AG09309 (cell line): ENCODE measurements around the gene RNASE9.

Source experiments
- DNase-seq: peaks from one replicate; pipeline ENCODE4 v3.0.0-alpha.2; 2010; ENCODE audit warnings: low read depth
- H3K4me3 ChIP-seq: 2 replicates; pipeline ENCODE4 v1.5.1; 2011; ENCODE audit warnings: mild to moderate bottlenecking, low read depth, low read length, moderate library complexity; ENCODE audit not compliant: control insufficient read depth
- CTCF ChIP-seq: IDR thresholded peaks from 2 replicates; pipeline ENCODE4 v1.5.1; 2011; ENCODE audit warnings: mild to moderate bottlenecking, low read depth, low read length, inconsistent platforms; ENCODE audit not compliant: insufficient read depth, control insufficient read depth; ENCODE audit errors: missing control alignments

The RNASE9 gene

DNA sequence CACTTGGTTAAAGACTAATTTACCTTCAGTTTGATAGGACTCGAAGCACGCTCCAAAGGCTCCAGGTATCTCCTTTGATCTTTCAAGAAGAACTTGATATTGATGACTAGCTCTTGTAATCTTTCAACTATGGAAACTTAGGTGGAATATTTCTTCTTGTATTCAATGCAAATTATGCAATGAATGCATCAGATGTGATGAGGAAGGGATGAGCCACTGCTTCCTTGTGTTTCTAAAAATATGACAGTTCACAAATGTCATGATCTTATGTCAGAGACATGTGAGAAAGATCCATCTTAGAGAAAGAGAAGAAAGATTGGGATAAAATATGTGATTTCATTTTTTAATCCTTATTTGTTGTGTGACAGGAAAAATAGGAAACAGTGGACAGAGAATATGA is 9.9 kb downstream of the RNASE9 start:
- no peak for DNase-seq
- no peak overlapping the region for H3K4me3 ChIP-seq
- no peak for TF ChIP-seq CTCF

GRCh38 chr14:20548414-20549158 is 12.3 kb downstream of the RNASE9 start:
- TF ChIP-seq CTCF = no peak
- H3K4me3 ChIP-seq = no peak overlapping the region
- no peak for DNase-seq

DNA sequence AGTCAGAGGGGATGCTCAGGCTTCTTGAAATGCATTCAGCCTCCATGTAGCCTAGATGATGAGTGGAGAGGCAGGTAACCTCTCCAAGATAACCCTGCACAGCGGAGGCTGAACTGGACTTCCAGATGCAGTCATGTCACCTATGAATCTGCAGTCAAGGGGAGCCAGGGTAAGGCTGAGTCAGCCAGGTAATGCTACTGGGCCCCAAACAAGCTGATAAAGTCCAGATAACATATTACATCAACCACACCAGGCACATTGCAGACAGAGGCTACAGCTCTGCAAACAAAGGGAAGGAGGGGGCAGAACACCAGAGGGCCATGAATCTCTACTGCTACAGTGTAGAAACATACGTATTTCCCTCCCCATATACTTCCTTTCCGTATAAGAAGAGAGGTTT is 14.0 kb downstream of the RNASE9 start:
- no peak for TF ChIP-seq CTCF
- H3K4me3 ChIP-seq = no peak overlapping the region
- no peak for DNase-seq

GRCh38 chr14:20539906-20540305 is 20.9 kb downstream of the RNASE9 start:
- DNase-seq = no peak
- H3K4me3 ChIP-seq = no peak overlapping the region
- TF ChIP-seq CTCF = no peak

DNA sequence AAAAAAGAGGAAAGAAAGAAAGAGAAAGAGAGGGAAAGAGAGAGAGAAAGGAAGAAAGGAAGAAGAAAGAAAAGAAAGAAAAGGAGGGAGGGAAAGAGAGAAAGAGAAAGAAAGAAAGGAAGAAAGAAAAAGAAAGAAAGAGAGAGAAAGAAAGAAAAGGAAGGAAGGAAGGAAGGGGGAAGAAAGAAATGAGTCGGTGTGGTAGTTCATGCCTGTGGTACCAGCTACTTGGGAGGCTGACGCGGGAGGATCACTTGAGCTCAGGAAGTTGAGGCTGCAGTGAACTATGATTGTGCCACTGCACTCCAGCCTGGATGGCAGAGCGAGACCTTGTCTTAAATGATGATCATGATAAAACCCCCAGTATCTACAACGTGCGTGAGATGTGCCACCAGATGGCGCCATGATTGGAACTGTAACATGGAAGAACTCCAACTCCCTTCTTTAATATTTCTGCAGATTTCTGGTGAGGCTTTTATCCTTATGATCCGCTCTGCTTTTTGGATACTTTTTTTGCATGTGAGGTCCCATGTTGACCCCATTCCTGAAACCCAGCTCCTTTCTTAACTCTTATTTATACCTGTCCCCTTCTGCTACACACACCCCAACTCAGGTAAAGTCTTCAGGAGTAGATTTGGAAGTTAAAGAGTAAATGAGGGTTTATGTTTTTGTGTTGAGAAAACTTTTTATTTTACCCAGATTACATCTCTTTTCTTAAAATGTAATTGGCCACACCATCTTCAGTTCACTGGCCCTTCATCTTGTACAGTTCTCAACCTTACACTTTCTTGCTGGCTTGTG is 29.9 kb downstream of the RNASE9 start:
- H3K4me3 ChIP-seq = no peak overlapping the region
- TF ChIP-seq CTCF = peak; percentile 69
- no peak for DNase-seq

- no peak for DNase-seq
- no peak for TF ChIP-seq CTCF
- H3K4me3 ChIP-seq = no peak overlapping the region
Observed at GRCh38 chr14:20529806-20530205, 31.0 kb downstream of the RNASE9 start.
